ENCODE data around the gene FAM227B.
"Not testable (repeated sequence)": the region's sequence is repeated elsewhere in the genome, so short reads cannot be mapped to it uniquely, and the experiment has no call there.

FAM227B gene

GRCh38 chr15:49382394-49382793, 238.2 kb downstream of the FAM227B start:
- DNase-seq (ENCODE audit: low spot score) (no peak), FAIRE-seq (no peak)

DNA sequence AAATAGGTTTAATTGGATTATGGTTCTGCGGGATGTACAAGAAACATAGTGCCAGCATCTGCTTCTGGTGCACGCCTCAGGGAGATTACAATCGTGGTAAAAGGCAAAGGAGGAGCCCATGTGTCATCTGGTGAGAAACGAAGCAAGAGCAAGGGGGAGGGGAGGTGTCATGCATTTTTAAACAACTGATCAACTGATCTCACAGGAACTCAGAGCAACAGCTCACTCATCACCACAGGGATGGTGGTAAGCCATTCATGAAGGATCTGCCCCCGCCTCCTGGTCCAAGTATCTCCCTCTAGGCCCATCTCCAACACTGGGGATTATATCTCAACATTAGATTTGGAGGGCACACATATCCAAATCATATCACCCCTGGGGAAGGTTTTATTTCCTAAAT, 239.7 kb downstream of the FAM227B start:
- FAIRE-seq, result no peak
- DNase-seq (ENCODE audit: low spot score), result no peak

- no peak for FAIRE-seq
- DNase-seq (ENCODE audit: low spot score), result no peak
Observed at GRCh38 chr15:49379996-49380395, 240.6 kb downstream of the FAM227B start.

GRCh38 chr15:49372366-49372765, 248.3 kb downstream of the FAM227B start:
- FAIRE-seq, result no peak
- DNase-seq (ENCODE audit: low spot score), result no peak

DNA sequence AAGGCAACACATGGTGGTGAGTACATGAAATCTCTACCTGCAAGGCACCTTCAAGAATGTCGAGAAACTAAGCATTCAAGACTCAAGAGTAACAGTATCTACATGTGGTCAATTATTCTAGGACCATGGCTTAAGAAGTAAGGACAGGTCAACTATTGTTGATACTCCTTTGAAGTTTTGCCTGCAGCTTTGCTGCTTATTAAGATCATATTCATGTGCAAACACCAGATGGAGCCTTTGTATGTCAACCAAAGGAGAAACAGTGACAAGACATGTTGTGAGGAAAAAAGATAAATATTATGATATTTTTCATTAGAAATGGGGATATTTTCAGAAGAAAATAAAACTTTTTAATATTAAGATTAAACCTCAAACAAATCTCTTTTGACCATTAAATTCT, 249.8 kb downstream of the FAM227B start:
- FAIRE-seq (no peak), DNase-seq (ENCODE audit: low spot score) (no peak)

DNA sequence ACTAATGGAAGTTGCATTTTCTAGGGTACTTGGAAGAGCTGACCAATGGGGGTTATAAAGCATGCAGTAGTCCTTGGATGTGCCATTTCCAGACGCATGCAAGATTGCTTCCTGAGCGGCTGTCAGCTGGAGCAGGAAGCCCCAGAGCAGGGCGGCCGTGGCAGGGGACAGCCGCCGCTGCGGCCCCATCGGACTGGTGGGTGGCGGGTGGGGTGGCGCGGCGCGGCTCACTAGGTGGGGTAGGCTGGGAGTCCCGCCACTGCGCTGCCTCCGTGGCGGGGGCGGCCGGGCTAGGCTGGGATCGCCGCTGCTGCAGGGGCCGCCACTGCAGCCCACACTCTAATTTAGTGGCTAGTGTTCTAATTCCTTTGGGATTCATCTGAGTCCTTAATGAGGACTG, 254.1 kb downstream of the FAM227B start:
- no peak for DNase-seq (ENCODE audit: low spot score)
- no peak for FAIRE-seq

DNA sequence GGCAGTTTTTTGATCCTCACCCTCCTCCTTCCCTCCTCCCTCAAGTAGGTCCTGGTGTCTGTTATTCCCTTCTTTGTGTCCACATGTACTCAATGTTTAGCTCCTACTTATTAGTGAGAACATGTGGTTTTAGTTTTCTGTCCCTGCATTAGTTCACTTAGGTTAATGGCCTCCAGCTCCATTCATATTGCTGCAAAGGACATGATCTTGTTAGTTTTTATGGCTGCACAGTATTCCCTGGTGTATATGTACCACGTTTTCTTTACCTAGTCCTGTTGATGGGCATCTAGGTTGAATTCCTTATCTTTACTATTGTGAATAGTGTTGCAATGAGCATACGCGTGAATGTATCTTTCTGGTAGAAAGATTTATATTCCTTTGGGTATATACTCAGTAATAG, 259.2 kb downstream of the FAM227B start:
- DNase-seq (ENCODE audit: low spot score) (no peak), FAIRE-seq (no peak)

DNA sequence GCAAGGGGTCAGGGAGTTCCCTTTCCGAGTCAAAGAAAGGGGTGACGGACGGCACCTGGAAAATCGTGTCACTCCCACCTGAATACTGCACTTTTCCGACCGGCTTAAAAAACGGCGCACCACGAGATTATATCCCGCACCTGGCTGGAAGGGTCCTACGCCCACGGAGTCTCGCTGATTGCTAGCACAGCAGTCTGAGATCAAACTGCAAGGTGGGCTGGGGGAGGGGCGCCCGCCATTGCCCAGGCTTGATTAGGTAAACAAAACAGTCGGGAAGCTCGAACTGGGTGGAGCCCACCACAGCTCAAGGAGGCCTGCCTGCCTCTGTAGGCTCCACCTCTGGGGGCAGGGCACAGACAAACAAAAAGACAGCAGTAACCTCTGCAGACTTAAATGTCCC, 266.2 kb downstream of the FAM227B start:
- not testable (repeated sequence) for FAIRE-seq; DNase-seq (ENCODE audit: low spot score)

GRCh38 chr15:49343546-49343945, 277.1 kb downstream of the FAM227B start:
- no peak for FAIRE-seq

DNA sequence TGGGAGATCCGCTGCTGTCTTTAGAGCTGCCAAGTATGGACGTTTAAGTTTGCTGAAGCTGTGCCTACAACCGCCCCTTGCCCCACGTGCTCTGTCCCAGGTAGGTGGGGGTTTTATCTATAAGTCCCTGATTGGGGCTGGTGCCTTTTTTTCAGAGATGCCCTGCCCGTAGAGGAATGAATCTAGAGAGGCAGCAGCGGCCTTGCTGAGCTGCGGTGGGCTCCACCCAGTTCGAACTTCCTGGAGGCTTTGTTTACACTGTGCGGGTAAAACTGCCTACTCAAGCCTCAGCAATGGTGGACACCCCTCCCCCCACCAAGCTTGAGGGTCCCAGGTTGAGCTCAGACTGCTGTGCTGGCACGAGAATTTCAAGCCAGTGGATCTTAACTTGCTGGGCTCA, 281.0 kb downstream of the FAM227B start:
- FAIRE-seq, result no peak

More at GRCh38 chr15:49343546-49343945, 277.1 kb downstream of the FAM227B start:
- no peak for DNase-seq (ENCODE audit: low spot score)

DNA sequence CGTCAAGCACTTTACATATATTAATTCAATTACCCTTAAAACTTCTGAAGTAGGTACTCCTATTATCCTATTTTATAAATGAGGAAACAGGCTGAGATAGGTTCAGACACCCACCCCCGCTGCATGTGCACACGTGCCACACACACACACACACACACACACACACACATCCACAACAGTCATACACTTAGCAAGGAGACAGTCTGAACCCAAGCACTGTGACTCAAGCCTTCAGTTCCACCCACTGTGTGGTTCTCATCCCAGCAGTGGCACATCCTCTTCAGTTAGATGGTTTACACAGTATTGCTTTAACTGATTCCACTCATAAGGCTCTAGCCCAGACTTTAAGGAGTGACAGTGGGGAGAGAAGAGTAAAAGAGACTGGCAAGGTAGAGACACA, 288.7 kb downstream of the FAM227B start:
- no peak for DNase-seq (ENCODE audit: low spot score)
- FAIRE-seq, result no peak

More for the DNA sequence above, 281.0 kb downstream of the FAM227B start:
- no peak for DNase-seq (ENCODE audit: low spot score)

DNA sequence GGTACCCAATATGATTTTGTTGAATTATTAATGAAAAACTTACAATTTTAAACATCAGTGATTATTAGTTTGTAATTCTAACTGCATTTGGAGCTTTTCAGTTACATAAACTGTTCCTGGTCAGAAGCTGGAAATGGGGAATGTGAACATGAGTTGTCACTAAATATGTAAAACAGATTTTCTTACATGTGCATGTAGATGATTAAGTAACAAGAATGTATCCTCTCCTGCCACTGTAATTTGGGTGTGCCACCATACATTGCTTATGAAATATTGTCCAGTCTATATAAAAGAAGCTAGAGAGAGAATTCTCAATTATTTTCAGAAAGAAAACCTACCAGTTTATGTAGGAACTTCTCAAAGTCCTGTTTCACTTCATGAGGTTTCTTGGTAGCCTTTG, 289.2 kb downstream of the FAM227B start:
- no peak for DNase-seq (ENCODE audit: low spot score)
- no peak for FAIRE-seq

- FAIRE-seq (no peak), DNase-seq (ENCODE audit: low spot score) (no peak)
Observed at GRCh38 chr15:49330166-49330565, 290.5 kb downstream of the FAM227B start.

GRCh38 chr15:49328941-49329340, 291.7 kb downstream of the FAM227B start:
- FAIRE-seq (no peak), DNase-seq (ENCODE audit: low spot score) (no peak)

DNA sequence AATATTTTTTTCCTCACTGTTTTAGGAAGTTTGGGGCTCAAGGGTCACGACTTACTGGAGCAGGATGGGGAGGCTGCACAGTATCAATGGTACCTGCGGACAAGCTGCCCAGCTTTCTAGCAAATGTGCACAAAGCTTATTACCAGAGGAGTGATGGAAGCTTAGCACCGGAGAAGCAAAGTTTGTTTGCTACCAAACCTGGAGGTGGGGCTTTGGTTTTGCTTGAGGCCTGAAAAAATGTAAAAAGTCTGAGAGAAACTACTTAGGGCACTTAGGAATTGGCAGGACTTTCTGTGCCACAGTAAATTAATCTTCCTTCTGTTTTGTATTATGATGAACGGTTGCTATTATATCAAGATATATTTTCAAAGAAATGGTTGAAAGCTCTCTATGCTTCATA, 292.7 kb downstream of the FAM227B start:
- FAIRE-seq, result no peak
- DNase-seq (ENCODE audit: low spot score), result no peak

DNA sequence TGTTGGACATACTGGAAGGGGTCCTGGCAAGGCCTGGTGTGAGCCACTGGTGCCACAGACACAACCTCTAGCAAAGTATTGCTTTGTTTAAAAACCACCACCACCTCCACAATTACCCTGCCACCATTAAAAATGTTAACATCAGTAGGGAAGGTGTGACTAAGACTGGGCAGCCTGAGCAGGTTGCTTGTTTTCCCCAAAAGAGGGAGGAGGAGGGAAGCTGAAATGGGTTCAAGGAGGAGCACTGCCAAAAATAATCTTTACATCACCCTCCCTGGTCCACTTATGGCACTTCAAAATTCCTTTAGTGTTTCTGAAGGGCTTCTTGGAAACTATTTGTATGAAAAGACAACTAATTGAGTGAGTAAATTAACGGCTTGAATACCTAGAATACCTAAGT, 297.4 kb downstream of the FAM227B start:
- FAIRE-seq (no peak), DNase-seq (ENCODE audit: low spot score) (no peak)

DNA sequence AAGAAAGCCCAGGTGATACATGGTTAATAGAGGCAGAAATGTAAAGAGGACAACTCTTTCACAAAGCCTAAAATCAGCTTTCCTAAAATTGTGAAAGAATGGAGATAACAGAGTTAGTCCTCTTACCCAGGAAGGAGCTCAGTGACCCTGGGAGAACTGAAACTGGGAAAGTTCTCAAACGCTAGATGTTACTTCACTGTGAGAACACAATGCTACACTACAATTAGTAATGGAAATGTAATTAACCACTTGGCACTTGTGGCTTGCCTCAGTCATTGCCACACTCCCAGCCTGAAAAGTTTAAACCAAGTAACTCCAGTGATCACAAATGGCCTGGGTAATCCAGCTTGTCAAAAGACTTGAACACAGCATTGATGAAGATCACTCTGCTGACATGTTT, 300.3 kb downstream of the FAM227B start:
- FAIRE-seq (no peak), DNase-seq (ENCODE audit: low spot score) (no peak)

DNA sequence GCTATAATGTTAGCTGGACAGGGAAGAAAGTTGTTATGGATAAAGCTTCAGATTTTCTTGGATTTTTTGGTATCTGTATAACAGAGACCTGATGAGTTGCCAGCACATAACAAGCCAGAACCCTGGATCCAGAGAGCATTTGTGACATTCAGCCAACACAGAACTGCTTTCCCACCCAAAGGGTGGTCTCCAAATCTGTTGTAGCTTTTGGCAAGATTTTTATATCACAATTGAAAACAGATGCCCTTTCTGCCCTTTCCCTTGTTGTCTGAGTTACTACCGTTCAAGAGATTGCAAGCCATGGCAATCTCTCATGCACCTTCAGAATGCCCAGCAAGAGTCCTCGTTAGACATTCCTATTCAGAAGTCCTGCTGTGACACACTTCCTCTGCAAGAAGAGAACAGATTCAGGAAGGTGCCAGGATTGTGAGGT, 305.2 kb downstream of the FAM227B start:
- no peak for DNase-seq (ENCODE audit: low spot score)

GRCh38 chr15:49314716-49315115, 305.9 kb downstream of the FAM227B start:
- FAIRE-seq, result no peak

More for the DNA sequence above, 305.2 kb downstream of the FAM227B start:
- FAIRE-seq, result no peak

GRCh38 chr15:49313650-49314049, 307.0 kb downstream of the FAM227B start:
- FAIRE-seq (no peak), DNase-seq (ENCODE audit: low spot score) (no peak)

More at GRCh38 chr15:49314716-49315115, 305.9 kb downstream of the FAM227B start:
- DNase-seq (ENCODE audit: low spot score), result no peak

GRCh38 chr15:49309889-49310288, 310.7 kb downstream of the FAM227B start:
- DNase-seq (ENCODE audit: low spot score) (no peak), FAIRE-seq (no peak)

DNA sequence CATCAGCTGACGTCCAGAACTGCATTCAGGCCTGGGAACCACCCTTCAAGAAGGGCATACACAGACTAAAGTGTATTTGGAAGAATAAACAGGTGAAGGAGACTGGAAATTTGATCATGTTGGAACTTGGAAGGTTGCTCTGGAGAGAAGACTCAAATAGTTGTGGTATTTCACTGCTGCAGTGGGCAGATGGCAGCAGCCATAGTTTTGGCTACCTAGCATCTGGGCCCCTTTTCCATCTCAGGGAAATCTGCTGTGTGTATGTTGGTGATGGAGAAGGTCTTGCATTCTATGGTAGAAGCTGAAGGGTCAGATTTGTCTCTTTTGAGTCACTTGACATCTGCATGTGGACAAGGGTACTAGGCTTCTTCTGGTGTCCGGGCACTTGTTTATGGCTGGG, 311.9 kb downstream of the FAM227B start:
- DNase-seq (ENCODE audit: low spot score) (no peak), FAIRE-seq (no peak)

GRCh38 chr15:49306551-49306950, 314.1 kb downstream of the FAM227B start:
- FAIRE-seq, result no peak
- DNase-seq (ENCODE audit: low spot score), result no peak

- DNase-seq (ENCODE audit: low spot score) (no peak), FAIRE-seq (no peak)
Observed at GRCh38 chr15:49303003-49303402, 317.6 kb downstream of the FAM227B start.
